Chondrocyte (in vitro differentiated cells): Measurements from ENCODE around the gene ACBD5. TPM values are rescaled to one million over a fixed set of nuclear protein-coding genes. Genes with fewer than 3 reads are reported as not detected.
A peak's percentile ranks its signal among the peaks of the same experiment; 100 is the strongest.

ENCODE experiments used
- DNase-seq: peaks from one replicate; pipeline ENCODE4 v3.0.0; 2021; ENCODE audit warnings: mixed read lengths, low spot score
- H3K27ac Mint-ChIP-seq: one replicate; pipeline ENCODE4 v1.8.0; 2021; ENCODE audit warnings: mild to moderate bottlenecking, moderate library complexity, mixed read lengths; ENCODE audit not compliant: unreplicated experiment
- H3K27me3 Mint-ChIP-seq: 2 replicates; pipeline ENCODE4 v1.8.0; 2021; ENCODE audit warnings: low read depth, mixed read lengths
- H3K36me3 Mint-ChIP-seq: 2 replicates; pipeline ENCODE4 v1.8.0; 2021; ENCODE audit warnings: low read depth, mixed read lengths
- H3K4me1 Mint-ChIP-seq: 2 replicates; pipeline ENCODE4 v1.8.0; 2021; ENCODE audit warnings: low read depth, mild to moderate bottlenecking, mixed read lengths
- H3K4me3 Mint-ChIP-seq: one replicate; pipeline ENCODE4 v1.8.0; 2021; ENCODE audit warnings: mild to moderate bottlenecking, moderate library complexity, mixed read lengths; ENCODE audit not compliant: unreplicated experiment
- H3K9me3 Mint-ChIP-seq: 2 replicates; pipeline ENCODE4 v1.8.0; 2021; ENCODE audit warnings: low read depth, mixed read lengths
- CTCF ChIP-seq: fragments of 200-600 bp; sonication (generic); IDR thresholded peaks from 2 replicates; pipeline ENCODE4 v1.5.0; 2021; ENCODE audit warnings: antibody characterized with exemption, mild to moderate bottlenecking, moderate library complexity
- total RNA-seq: library from RNA; stranded (reverse); gene quantifications from 3 replicates; pipeline ENCODE4 v1.2.1, GENCODE V29; 2021

ACBD5 gene
- total RNA-seq, 1 donor from 2014 or later, result 24.6 TPM

DNA sequence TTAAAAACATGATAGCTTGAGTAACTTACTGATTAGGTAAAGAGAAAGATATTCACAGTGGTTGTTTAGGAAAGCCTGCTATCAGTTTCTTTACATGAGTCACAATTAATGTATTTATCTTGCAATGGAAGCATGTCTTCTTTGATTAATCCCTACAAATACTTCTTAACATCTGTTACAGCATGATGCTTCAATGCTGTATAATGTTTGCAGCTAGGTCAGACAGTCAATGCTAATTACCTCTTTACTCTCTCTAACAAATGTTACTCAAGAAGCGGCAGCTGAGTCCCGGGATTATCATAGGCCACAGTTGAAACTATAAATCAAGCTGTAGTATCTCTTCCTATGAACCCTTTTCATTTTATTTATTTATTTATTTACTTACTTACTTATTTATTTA lies 33.2 kb downstream of the ACBD5 start:
- Mint-ChIP-seq H3K27ac (no peak overlapping the region), H3K27me3 (no peaks in the 10 kb centered on the region), H3K4me1 (no peaks in the 10 kb centered on the region), H3K36me3 (peaks cover 25% of the 10 kb centered on the region), H3K4me3 (no peak overlapping the region), H3K9me3 (no peaks in the 10 kb centered on the region)
- DNase-seq, result no peak
- TF ChIP-seq CTCF, result no peak

DNA sequence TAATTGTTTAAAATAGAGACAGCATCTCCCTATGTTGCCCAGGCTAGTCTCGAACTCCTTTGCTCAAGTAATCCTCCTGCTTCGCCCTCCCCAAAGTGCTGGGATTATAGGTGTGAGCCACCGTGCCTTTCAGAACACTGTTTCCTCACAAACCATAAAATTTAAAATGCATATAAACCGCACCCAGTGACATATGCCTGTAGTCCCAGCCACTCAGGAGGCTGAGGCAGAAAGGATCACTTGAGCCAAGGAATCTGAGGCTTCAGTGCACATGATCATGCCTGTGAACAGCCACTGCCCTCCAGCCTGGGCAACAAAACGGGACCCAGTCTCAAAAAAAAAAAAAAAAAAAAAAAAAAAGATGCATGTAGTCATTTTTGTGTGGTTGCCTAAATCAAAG lies 36.8 kb downstream of the ACBD5 start:
- no peak overlapping the region for H3K4me3 Mint-ChIP-seq
- no peak overlapping the region for H3K27ac Mint-ChIP-seq
- peaks cover 19% of the 10 kb centered on the region for H3K36me3 Mint-ChIP-seq
- no peak for TF ChIP-seq CTCF
- no peaks in the 10 kb centered on the region for H3K9me3 Mint-ChIP-seq
- no peaks in the 10 kb centered on the region for H3K27me3 Mint-ChIP-seq
- no peaks in the 10 kb centered on the region for H3K4me1 Mint-ChIP-seq
- DNase-seq, result no peak

DNA sequence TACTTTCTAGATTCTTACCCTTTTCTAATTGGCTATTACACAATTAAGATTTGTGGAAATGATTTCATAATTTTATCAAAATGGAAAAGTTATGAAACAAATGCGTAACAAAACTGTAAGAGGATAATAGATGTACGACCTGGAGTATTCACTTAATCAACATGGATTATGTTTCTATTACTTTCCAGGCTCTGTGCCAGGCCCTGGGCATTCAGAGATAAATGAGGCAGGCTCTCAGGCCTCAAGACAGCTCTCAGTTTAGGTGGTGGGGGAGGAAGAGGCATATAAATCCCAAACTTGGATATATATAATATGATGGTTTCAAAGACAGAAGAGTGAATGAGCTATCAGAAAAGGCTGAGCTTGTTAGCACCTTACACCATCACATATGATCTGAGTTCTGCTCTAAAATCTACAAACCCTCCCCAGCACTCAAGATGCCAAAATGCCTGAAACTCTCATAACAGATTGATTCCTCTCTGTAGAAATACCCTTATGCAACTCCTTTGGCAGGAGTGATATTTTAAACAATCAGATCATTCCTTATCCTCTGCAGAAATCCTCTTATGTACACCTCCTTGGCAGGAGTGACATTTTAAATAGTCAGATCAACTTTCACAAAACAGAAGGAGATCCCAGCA lies 42.5 kb downstream of the ACBD5 start:
- no peak for TF ChIP-seq CTCF
- peaks cover 11% of the 10 kb centered on the region for H3K36me3 Mint-ChIP-seq
- no peak overlapping the region for H3K4me3 Mint-ChIP-seq
- no peak overlapping the region for H3K27ac Mint-ChIP-seq
- no peaks in the 10 kb centered on the region for H3K27me3 Mint-ChIP-seq
- no peaks in the 10 kb centered on the region for H3K4me1 Mint-ChIP-seq
- no peaks in the 10 kb centered on the region for H3K9me3 Mint-ChIP-seq
- DNase-seq, result no peak

GRCh38 chr10:27192284-27192683 lies 48.3 kb downstream of the ACBD5 start:
- Mint-ChIP-seq H3K4me3 (no peak overlapping the region), H3K9me3 (no peaks in the 10 kb centered on the region), H3K27me3 (no peaks in the 10 kb centered on the region), H3K4me1 (peaks cover 8% of the 10 kb centered on the region), H3K36me3 (no peaks in the 10 kb centered on the region), H3K27ac (peak overlapping the region; percentile 93)
- no peak for TF ChIP-seq CTCF
- DNase-seq, result no peak

- Mint-ChIP-seq H3K9me3 (no peaks in the 10 kb centered on the region), H3K36me3 (no peaks in the 10 kb centered on the region), H3K27ac (no peak overlapping the region), H3K4me3 (no peak overlapping the region), H3K4me1 (peaks cover 8% of the 10 kb centered on the region), H3K27me3 (no peaks in the 10 kb centered on the region)
- no peak for TF ChIP-seq CTCF
- no peak for DNase-seq
These were observed 50.1 kb downstream of the ACBD5 start for GRCh38 chr10:27190508-27190907.
